GM21723 (cell line): ENCODE data around the gene ZDHHC3.

Experiments
- ATAC-seq: cut with Tn5 transposase; IDR thresholded peaks from one replicate; pipeline ENCODE4 v1.9.1; 2021; ENCODE audit warnings: mild to moderate bottlenecking, moderate library complexity; ENCODE audit not compliant: unreplicated experiment

Gene ZDHHC3

GRCh38 chr3:44930911-44931310, 45.1 kb downstream of the ZDHHC3 start:
- ATAC-seq, result no peak

GRCh38 chr3:44929782-44930181, 46.2 kb downstream of the ZDHHC3 start:
- no peak for ATAC-seq

GRCh38 chr3:44927371-44927770, 48.6 kb downstream of the ZDHHC3 start:
- ATAC-seq, result no peak

GRCh38 chr3:44926921-44927320, 49.1 kb downstream of the ZDHHC3 start:
- no peak for ATAC-seq

GRCh38 chr3:44926172-44926571, 49.8 kb downstream of the ZDHHC3 start:
- no peak for ATAC-seq

GRCh38 chr3:44924457-44925084, 51.4 kb downstream of the ZDHHC3 start:
- no peak for ATAC-seq

GRCh38 chr3:44923632-44924456, 52.1 kb downstream of the ZDHHC3 start:
- no peak for ATAC-seq

GRCh38 chr3:44920081-44920480, 55.9 kb downstream of the ZDHHC3 start:
- no peak for ATAC-seq

- no peak for ATAC-seq
Measured at GRCh38 chr3:44918581-44918980, 57.4 kb downstream of the ZDHHC3 start.

- no peak for ATAC-seq
Measured at GRCh38 chr3:44918087-44918486, 57.9 kb downstream of the ZDHHC3 start.

GRCh38 chr3:44915702-44916438, 60.1 kb downstream of the ZDHHC3 start:
- ATAC-seq, result no peak

- ATAC-seq, result no peak
Measured at GRCh38 chr3:44914936-44915335, 61.0 kb downstream of the ZDHHC3 start.

- ATAC-seq, result no peak
Measured at GRCh38 chr3:44913868-44914468, 62.0 kb downstream of the ZDHHC3 start.

GRCh38 chr3:44910693-44911092, 65.3 kb downstream of the ZDHHC3 start:
- no peak for ATAC-seq

- ATAC-seq, result no peak
Measured at GRCh38 chr3:44909063-44909462, 66.9 kb downstream of the ZDHHC3 start.

GRCh38 chr3:44907612-44908011, 68.4 kb downstream of the ZDHHC3 start:
- no peak for ATAC-seq

GRCh38 chr3:44906997-44907396, 69.0 kb downstream of the ZDHHC3 start:
- ATAC-seq, result no peak

- no peak for ATAC-seq
Measured at GRCh38 chr3:44905446-44906157, 70.4 kb downstream of the ZDHHC3 start.

- ATAC-seq, result no peak
Measured at GRCh38 chr3:44903751-44904150, 72.2 kb downstream of the ZDHHC3 start.

- ATAC-seq, result no peak
Measured at GRCh38 chr3:44903314-44903713, 72.7 kb downstream of the ZDHHC3 start.

- no peak for ATAC-seq
Measured at GRCh38 chr3:44902628-44903027, 73.3 kb downstream of the ZDHHC3 start.
